ENCODE data around the gene FEM1A. TPM values are rescaled to one million over a fixed set of nuclear protein-coding genes. Genes with fewer than 3 reads are reported as not detected.

Gene FEM1A
- total and polyA plus RNA-seq, 4 donors: 0.25 to 15.1 (median 7.4) TPM

GRCh38 chr19:4758659-4759058 is 32.9 kb upstream of the FEM1A start:
- H3K4me1 ChIP-seq (ENCODE audit: control insufficient read depth in 4 of 4, insufficient read depth in 4 of 4, low read length in 3 of 4): peaks cover 4 to 11% (median 6%) of the 10 kb centered on the region in 4 donors
- no peak overlapping the region for H3K27ac ChIP-seq (ENCODE audit: low read depth in 1 of 2, low read length in 2 of 2)
- H3K9me3 ChIP-seq (ENCODE audit: control insufficient read depth in 4 of 4, low read length in 3 of 4): no peaks in the 10 kb centered on the region
- no peak overlapping the region for H3K4me3 ChIP-seq (ENCODE audit: low read depth in 1 of 3, low read length in 3 of 3)
- no peak overlapping the region for H3K9ac ChIP-seq (ENCODE audit: low read depth in 1 of 2, low read length in 2 of 2)
- H3K36me3 ChIP-seq (ENCODE audit: control insufficient read depth in 4 of 4, insufficient read depth in 3 of 4, low read depth in 1 of 4, low read length in 3 of 4): no peaks in the 10 kb centered on the region
- 64% methylated on average over 5 of the region's 5 CpGs for WGBS
- no peak for DNase-seq (ENCODE audit: low spot score)
- TF ChIP-seq RAD21 (IDR thresholded peaks at IDR 0.05) (no peak), HNF4G (IDR thresholded peaks at IDR 0.05) (no peak), HNF4A (conservative IDR thresholded peaks at IDR 0.05) (no peak), NR2F2 (IDR thresholded peaks at IDR 0.05) (no peak), RXRA (IDR thresholded peaks at IDR 0.05) (no peak), FOXA2 (IDR thresholded peaks at IDR 0.05) (no peak), GABPA (IDR thresholded peaks at IDR 0.05 in 1 of 2, conservative IDR thresholded peaks at IDR 0.05 in 1 of 2) (no peak), ATF3 (IDR thresholded peaks at IDR 0.05) (no peak), SP1 (IDR thresholded peaks at IDR 0.05) (no peak), JUND (IDR thresholded peaks at IDR 0.05) (no peak), FOXA1 (IDR thresholded peaks at IDR 0.05) (no peak)
- TF ChIP-seq, protein P1, sequence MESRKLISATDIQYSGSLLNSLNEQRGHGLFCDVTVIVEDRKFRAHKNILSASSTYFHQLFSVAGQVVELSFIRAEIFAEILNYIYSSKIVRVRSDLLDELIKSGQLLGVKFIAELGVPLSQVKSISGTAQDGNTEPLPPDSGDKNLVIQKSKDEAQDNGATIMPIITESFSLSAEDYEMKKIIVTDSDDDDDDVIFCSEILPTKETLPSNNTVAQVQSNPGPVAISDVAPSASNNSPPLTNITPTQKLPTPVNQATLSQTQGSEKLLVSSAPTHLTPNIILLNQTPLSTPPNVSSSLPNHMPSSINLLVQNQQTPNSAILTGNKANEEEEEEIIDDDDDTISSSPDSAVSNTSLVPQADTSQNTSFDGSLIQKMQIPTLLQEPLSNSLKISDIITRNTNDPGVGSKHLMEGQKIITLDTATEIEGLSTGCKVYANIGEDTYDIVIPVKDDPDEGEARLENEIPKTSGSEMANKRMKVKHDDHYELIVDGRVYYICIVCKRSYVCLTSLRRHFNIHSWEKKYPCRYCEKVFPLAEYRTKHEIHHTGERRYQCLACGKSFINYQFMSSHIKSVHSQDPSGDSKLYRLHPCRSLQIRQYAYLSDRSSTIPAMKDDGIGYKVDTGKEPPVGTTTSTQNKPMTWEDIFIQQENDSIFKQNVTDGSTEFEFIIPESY (IDR thresholded peaks at IDR 0.05): no peak
- TF ChIP-seq, protein P2, sequence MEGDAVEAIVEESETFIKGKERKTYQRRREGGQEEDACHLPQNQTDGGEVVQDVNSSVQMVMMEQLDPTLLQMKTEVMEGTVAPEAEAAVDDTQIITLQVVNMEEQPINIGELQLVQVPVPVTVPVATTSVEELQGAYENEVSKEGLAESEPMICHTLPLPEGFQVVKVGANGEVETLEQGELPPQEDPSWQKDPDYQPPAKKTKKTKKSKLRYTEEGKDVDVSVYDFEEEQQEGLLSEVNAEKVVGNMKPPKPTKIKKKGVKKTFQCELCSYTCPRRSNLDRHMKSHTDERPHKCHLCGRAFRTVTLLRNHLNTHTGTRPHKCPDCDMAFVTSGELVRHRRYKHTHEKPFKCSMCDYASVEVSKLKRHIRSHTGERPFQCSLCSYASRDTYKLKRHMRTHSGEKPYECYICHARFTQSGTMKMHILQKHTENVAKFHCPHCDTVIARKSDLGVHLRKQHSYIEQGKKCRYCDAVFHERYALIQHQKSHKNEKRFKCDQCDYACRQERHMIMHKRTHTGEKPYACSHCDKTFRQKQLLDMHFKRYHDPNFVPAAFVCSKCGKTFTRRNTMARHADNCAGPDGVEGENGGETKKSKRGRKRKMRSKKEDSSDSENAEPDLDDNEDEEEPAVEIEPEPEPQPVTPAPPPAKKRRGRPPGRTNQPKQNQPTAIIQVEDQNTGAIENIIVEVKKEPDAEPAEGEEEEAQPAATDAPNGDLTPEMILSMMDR (IDR thresholded peaks at IDR 0.05; ENCODE audit: low read depth, low read length, missing input control): no peak
- H3K27me3 ChIP-seq (ENCODE audit: control insufficient read depth in 4 of 4, insufficient read depth in 4 of 4, low read length in 3 of 4): no peaks in the 10 kb centered on the region

DNA sequence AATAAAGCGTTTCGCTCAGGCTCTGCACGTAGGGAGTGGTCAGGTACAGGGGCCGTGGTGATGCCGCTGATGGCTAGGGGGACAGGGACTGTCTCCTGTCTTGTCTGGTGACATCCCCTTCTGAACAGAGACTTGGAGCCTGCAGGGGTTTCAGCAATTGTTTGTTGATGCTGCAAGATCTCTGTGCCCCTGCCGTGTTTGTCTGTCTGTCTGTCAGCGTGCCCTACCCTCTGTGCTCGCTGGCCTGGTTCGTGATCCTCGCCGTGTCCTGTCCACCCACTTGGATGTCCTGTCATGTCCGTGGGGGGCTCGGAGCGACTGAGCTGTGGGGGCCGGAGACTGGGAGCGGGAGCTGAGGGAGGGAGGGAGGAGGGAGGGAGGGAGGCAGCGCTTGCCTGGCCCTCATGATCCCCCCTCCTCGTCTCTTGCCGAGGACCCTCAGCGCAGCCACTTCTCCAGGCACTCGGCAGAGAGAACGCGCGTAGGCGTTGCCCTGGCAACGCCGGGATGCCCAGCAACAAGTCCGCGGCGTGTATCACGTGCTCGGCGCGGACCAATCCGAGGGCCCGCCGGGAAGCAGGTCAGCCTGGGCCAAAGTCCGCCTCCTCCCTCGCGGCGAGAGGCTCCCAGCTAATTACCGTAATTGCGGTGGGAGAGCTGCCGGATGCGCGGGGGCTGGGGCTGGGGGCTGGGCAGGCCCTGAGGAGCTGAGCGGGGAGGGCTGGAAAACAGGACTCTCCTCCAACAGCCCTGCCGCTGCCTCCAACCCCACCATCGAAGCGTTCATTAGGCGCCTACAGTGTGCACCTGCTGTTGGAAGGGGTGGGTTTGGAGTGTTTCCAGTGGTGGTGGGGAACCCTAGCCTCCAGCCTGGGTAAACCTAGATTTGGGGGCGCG is 31.9 kb upstream of the FEM1A start:
- Histone ChIP-seq H3K27me3 (ENCODE audit: control insufficient read depth in 4 of 4, insufficient read depth in 4 of 4, low read length in 3 of 4) (no peaks in the 10 kb centered on the region), H3K27ac (ENCODE audit: low read depth in 1 of 2, low read length in 2 of 2) (no peak overlapping the region), H3K4me3 (ENCODE audit: low read depth in 1 of 3, low read length in 3 of 3) (peak overlapping the region in 2 of 3 donors; percentile 40 to 50), H3K4me1 (ENCODE audit: control insufficient read depth in 4 of 4, insufficient read depth in 4 of 4, low read length in 3 of 4) (peaks cover 4 to 11% (median 6%) of the 10 kb centered on the region in 4 donors), H3K9ac (ENCODE audit: low read depth in 1 of 2, low read length in 2 of 2) (no peak overlapping the region), H3K9me3 (ENCODE audit: control insufficient read depth in 4 of 4, low read length in 3 of 4) (no peaks in the 10 kb centered on the region), H3K36me3 (ENCODE audit: control insufficient read depth in 4 of 4, insufficient read depth in 3 of 4, low read depth in 1 of 4, low read length in 3 of 4) (no peaks in the 10 kb centered on the region)
- peak; percentile 80 for DNase-seq (ENCODE audit: low spot score)
- WGBS: 2% methylated on average over 53 of the region's 53 CpGs
- TF ChIP-seq, protein P1 (IDR thresholded peaks at IDR 0.05): no peak
- TF ChIP-seq SP1 (IDR thresholded peaks at IDR 0.05) (peak; percentile 88), HNF4A (conservative IDR thresholded peaks at IDR 0.05) (peak; percentile 81 to 86), HNF4G (IDR thresholded peaks at IDR 0.05) (peak; percentile 81), RAD21 (IDR thresholded peaks at IDR 0.05) (no peak), REST (IDR thresholded peaks at IDR 0.05) (peak; percentile 58)
